Fibroblast of skin of abdomen (primary cell): ENCODE results near the gene EVX1.

Source experiments
- DNase-seq: peaks from one replicate; pipeline ENCODE4 v3.0.0-alpha.2; 2013

The EVX1 gene

DNA sequence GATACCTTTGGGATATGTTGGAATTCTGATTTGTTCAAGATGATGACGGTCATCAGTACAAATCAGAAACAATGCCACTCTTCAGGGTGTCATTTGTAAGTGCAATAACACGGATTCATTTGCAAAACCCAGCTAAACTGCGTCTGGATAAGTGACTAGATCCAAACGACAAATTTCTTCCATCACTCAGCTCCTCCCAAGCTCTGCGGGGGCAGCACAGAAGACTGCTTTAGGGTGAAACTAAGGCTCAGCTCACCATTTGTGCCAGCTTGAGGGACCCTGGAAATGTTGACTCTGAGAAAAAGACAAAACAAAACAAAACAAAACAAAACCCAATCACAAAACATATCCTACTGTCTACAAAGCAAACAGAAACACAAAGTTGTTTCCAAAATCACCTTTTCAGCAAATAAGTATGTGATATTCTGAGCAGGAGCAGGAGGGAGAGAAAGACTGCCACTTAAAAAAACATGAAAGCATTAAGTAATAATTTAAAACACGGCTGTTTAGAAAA lies 8.0 kb downstream of the EVX1 start:
- DNase-seq: no peak

DNA sequence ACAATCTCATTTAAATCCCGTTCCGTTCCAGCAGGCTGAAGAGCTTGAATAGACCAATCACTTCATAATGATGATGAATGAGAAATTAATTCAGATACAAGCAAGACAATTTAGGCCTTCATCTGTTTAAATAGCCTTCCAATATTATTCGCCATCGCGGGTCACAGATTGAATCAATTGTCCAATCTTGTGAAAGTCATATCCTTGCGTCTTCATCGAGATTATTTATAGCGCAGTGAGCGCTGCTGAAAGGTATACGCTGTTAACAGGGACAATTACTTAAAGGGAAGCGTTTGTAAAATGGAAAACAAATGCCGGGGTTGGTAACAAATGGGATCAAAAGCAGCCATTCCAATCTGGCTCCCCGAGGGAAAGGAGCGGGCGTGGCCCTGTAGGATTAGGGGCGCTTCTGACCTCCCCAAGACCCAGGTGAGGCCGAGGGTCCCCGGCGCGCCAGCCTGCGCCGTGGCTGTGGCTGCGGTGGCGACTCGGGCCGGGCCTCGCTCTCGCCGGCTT lies 8.6 kb downstream of the EVX1 start:
- DNase-seq: no peak

DNA sequence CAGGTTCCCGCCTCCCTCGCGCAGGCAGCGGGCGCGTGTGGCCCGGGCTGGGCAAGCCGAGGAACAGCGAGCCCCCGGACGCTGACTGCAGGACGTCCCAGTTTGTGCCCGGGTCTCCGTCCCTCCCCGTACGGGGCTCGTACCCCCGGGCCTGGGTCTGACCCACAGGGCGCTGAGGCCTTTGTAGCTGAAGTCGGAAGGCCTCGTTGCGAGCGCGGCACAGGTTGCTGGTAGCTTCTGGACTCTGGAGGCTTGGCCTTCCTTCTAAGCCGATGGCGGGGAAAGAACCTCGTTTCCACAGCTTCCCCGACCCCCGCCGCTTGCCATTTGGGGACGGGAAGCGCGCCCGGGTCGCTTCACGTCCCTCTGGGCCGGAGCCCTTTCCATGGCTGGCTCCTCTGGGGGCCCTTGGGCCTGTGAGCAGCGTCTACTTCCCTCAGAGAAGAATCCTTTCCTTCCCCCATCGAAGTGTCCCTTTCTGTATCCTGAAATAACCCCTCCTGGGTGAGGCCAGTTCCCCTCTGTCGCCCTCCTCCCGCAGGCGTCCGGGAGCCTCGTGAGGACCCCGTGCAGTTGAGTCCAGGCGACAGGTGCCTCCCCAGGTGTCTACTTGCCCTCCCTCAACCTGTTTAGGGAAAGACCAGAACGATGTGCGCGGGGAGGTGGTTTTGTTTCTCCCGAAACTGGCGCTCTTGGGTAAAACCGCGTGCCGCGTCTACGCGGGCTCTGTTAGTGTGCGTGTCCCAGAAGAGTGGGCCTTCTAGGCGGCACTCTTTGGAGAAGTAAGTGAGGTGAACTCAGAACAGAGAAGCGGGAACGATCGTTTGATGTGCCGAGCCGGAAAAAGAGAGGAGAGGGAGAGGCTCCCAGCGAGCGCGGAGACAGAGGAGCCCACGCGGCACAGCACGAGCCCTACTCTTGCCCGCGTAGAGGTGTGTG lies 9.3 kb downstream of the EVX1 start:
- no peak for DNase-seq

DNA sequence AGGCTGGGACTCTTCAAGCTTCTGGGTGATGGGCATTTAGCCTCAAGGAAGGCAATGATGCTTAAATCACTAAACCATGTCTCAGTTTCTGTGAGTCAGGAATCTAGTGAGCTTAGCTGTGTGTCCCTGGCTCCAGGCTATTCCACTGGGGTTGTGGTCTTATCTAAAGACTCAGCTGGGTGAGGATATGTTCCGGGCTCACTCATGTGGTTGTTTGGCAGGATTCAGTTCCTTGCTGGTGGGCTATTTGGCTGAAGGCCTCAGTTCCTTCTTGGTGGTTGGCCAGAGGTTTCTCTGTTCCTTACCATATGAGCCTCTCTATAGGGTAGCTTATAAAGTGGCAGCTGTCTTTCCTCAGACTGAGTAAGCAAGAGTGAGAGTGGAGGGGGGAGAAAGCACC lies 12.0 kb downstream of the EVX1 start:
- DNase-seq: no peak

DNA sequence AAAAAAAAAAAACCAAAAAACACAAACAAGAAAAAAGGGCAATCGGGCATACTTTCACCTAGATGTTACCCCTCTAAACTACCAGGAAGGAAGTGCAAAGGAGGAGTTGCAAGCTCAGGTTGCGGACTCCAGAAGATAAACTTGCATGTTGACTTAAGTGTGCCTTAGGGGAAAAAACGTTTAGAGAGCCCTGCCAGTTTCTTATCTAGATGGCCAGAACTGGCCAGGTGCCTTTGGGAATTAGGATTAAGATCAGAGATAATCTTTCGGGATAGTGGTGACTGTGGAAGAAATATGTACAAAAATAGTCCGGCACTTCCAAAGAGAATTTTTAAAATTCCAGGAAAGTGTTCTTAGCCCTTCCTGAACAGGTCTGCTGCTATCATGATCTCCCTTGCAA lies 17.6 kb downstream of the EVX1 start:
- no peak for DNase-seq

DNA sequence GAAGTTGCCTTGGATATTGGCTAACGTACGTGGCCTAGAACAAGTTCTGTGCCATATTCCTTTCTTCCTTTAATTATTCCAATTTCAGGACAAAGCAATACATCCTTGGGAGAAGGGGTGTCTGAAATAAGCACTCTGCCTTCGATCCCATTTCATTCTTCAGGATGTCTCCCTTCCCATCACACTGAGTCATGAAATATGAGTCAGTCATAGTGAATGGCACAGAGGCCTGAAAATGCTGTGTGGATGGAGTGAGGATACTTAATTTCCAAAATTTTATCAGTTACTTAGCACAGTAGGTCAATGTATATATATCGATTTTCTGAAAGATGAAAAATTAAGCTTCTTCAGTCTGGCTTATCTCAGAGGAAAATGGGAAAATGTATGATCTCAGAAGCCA lies 19.5 kb downstream of the EVX1 start:
- DNase-seq: no peak

DNA sequence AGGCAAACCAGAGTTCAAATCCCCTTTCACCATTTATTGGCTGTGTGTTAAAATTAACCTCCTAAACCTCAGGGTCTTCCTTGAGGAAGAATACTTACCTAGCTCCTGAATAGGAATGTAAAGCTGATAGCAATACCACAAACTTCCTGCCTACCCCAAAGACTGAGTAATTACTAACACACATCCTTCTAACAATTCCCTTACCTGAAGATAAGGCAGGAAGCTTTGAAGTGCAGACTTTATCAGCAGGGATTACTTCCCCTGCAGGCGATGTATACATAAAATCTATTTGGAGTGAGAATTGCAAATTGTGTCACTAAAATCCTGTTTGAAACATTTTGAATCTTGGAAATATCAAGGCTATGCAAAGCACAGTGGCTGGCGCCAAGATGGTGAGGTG lies 21.2 kb downstream of the EVX1 start:
- DNase-seq: no peak

DNA sequence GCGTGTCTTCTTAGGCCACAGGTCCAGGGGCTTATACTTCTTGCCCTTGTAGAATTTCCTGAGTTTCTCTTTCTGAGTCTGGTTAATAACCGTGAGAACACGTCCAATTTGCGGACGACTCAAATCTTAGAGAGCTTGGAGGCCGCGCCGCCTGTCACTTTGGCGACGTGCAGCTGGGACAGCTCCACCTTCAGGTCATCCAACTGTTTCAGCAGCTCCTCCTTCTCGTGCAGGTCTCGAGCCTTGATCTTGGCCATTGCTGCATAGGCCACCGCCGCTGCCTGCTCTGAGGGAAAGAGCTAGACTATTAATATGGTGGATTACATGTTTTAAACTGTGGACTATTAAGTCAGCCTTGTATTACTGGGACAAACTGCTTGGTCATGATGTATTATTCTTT lies 26.9 kb downstream of the EVX1 start:
- DNase-seq: no peak

DNA sequence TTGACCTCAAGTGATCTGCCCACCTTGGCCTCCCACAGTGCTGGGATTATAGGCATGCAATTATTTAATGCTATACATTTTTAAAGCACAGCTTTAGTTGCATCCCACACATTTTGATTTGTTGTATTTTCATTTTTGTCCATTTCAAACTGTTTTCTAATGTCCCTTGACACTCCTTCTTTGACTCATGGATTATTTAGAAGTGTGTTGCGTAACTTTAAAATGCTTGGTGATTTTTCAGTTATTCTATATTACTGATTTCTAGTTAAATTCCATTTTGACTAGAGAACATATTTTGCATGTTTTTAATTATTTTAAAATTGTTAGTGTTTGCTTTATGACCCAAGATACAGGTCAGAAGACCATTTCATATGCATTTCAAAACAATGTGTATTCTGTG lies 28.8 kb downstream of the EVX1 start:
- DNase-seq: no peak

DNA sequence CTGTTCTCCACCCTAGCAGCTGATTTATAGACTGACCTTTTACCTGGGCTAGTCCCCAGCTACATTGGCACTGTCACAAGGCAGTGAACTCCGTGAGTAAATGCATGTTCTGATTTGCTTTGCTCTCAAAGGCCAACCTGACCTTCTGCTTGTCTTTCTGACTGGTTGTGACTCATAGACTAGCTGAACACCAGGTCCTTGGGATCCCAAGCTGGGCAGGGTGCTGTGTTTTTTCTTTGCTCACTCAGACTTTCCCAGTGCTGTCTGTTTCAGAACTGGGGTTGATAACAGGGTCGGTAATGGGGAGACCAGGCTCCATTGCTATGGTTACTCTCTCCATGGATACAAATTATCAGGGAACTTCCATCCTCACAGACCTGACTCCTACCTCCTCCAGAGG lies 35.0 kb downstream of the EVX1 start:
- DNase-seq: no peak

DNA sequence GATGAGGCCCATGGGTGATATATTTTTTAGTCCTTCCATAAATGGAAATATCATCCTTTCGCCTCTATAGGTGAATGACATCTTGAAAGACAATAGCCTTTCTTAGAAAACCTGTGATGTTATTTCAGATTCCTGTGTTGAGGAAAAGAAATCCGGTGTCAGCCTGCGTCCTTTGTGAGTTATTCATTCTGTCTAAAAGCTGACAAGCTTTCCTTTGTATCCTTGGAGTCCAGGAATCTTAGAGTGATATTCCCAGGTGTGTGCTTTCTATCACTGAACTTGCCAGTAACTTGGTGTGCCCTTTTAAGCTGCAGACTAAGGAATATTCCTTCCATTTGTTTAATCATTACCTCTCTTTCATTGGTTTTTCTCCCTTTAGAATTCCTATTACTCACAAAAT lies 41.0 kb downstream of the EVX1 start:
- no peak for DNase-seq

DNA sequence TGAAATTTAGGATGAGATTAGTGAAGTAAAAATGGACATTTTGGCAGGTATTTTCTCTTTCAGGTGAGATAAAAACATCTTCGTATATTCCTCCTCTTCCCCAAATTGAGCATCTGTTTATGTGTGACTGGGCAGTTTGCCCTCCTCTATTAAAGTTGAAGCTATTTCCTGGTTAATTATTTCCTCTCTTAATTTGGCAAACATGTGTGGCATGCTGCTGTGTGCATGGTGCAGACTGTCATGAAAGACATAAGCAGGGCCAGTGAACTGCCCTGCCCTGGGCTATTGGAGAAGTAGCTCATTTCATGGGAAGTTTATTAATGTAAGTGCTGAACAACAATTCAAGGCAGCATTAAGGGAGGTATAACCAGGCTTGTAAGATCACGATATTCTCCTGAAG lies 52.6 kb downstream of the EVX1 start:
- DNase-seq: no peak

DNA sequence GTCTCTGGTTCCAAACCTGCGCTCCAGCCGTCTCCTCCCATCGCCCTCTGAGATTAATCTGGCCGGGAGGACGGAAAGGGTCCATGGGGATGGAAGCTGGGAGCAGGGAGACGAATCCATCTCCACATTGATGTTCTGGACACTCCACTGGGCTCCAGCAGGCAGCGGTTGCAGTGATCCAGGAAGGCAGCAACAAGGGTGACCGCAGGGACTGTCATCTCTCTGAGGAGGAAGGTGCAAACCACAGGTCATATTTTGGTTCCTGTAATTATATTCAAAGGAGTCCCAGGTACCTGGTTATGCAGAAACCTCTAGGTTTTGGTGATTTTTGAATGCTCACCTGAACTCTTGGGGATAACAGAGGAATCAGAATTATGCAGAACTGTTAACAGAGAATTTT lies 54.8 kb downstream of the EVX1 start:
- DNase-seq: no peak
